ENCODE measurements around the gene CYTH1.

CYTH1 gene

GRCh38 chr17:78803186-78803845 lies 21.2 kb upstream of the CYTH1 start:
- no peak for DNase-seq

- no peak for DNase-seq
Observed at GRCh38 chr17:78802459-78802858, 20.4 kb upstream of the CYTH1 start.

GRCh38 chr17:78802008-78802407 lies 19.9 kb upstream of the CYTH1 start:
- no peak for DNase-seq

- DNase-seq, result no peak
Observed at GRCh38 chr17:78800132-78800931, 18.3 kb upstream of the CYTH1 start.

GRCh38 chr17:78798695-78799559 lies 16.9 kb upstream of the CYTH1 start:
- no peak for DNase-seq

GRCh38 chr17:78797691-78798585 lies 15.9 kb upstream of the CYTH1 start:
- DNase-seq, result no peak

GRCh38 chr17:78797213-78797612 lies 15.1 kb upstream of the CYTH1 start:
- DNase-seq, result no peak

- no peak for DNase-seq
Observed at GRCh38 chr17:78796517-78796900, 14.4 kb upstream of the CYTH1 start.

GRCh38 chr17:78795861-78796516 lies 13.9 kb upstream of the CYTH1 start:
- DNase-seq, result no peak

- no peak for DNase-seq
Observed at GRCh38 chr17:78794864-78795640, 13.0 kb upstream of the CYTH1 start.

GRCh38 chr17:78794399-78794798 lies 12.3 kb upstream of the CYTH1 start:
- DNase-seq, result no peak

- DNase-seq, result no peak
Observed at GRCh38 chr17:78793968-78794367, 11.9 kb upstream of the CYTH1 start.

- DNase-seq, result no peak
Observed at GRCh38 chr17:78793415-78793814, 11.3 kb upstream of the CYTH1 start.

GRCh38 chr17:78791840-78792709 lies 10.0 kb upstream of the CYTH1 start:
- DNase-seq, result no peak

- DNase-seq, result no peak
Observed at GRCh38 chr17:78790552-78790951, 8.5 kb upstream of the CYTH1 start.

- no peak for DNase-seq
Observed at GRCh38 chr17:78789663-78790181, 7.6 kb upstream of the CYTH1 start.

GRCh38 chr17:78789149-78789662 lies 7.1 kb upstream of the CYTH1 start:
- DNase-seq, result no peak

GRCh38 chr17:78788451-78788850 lies 6.4 kb upstream of the CYTH1 start:
- DNase-seq, result no peak

GRCh38 chr17:78787444-78787843 lies 5.4 kb upstream of the CYTH1 start:
- no peak for DNase-seq

GRCh38 chr17:78785663-78786057 lies 3.6 kb upstream of the CYTH1 start:
- DNase-seq, result no peak
